GM12878 (cell line): ENCODE measurements around the gene NEK1. TPM values are rescaled to one million over a fixed set of nuclear protein-coding genes. Genes with fewer than 3 reads are reported as not detected.

Experiments used
- BCL11A ChIP-seq: IDR thresholded peaks from 2 replicates; pipeline ENCODE4 v1.6.1; 2011; ENCODE audit warnings: low read depth, low read length
- CBX5 ChIP-seq: sonication (generic); IDR thresholded peaks from 2 replicates; pipeline ENCODE4 v1.6.1; 2016; ENCODE audit warnings: low read depth, moderate library complexity, mild to moderate bottlenecking, inconsistent platforms
- CREB1 ChIP-seq: IDR thresholded peaks from 2 replicates; pipeline ENCODE4 v1.6.1; 2012; ENCODE audit warnings: low read depth, mild to moderate bottlenecking, inconsistent platforms
- CREM ChIP-seq: IDR thresholded peaks from 2 replicates; pipeline ENCODE4 v1.6.1; 2014; ENCODE audit warnings: antibody characterized with exemption, low read depth
- DPF2 ChIP-seq: fragments of 450-650 bp; IDR thresholded peaks from 2 replicates; pipeline ENCODE4 v1.6.1; 2017; ENCODE audit warnings: mild to moderate bottlenecking
- EP300 ChIP-seq, 2 experiments: fragments of 150-350 bp in 1 of 2; IDR thresholded peaks; 2 replicates each; pipeline ENCODE4 v1.6.1; 2011 to 2012; ENCODE audit warnings: low read depth in 2 of 2, low read length in 2 of 2, borderline replicate concordance in 1 of 2, improper control_type of control experiment in 1 of 2, inconsistent platforms in 1 of 2; ENCODE audit not compliant: control insufficient read depth in 1 of 2
- IKZF1 ChIP-seq: fragments of 450-650 bp; conservative IDR thresholded peaks from 2 replicates; pipeline ENCODE4 v1.6.1; 2017; ENCODE audit warnings: antibody characterized with exemption, mild to moderate bottlenecking
- IKZF2 ChIP-seq, 2 experiments: fragments of 450-650 bp; IDR thresholded peaks; 2 replicates each; pipeline ENCODE4 v1.6.1; 2017; ENCODE audit warnings: mild to moderate bottlenecking in 2 of 2, moderate library complexity in 2 of 2
- IRF4 ChIP-seq: IDR thresholded peaks from 2 replicates; pipeline ENCODE4 v1.6.1; 2011; ENCODE audit warnings: low read depth, low read length
- RELB ChIP-seq: fragments of 450-650 bp; IDR thresholded peaks from 2 replicates; pipeline ENCODE4 v1.6.1; 2017; ENCODE audit warnings: low read depth, mild to moderate bottlenecking, moderate library complexity
- SREBF1 ChIP-seq: IDR thresholded peaks from 2 replicates; pipeline ENCODE4 v1.6.1; 2012; ENCODE audit warnings: mild to moderate bottlenecking, low read length
- ZBTB33 ChIP-seq: fragments of 450-650 bp; IDR thresholded peaks from 2 replicates; pipeline ENCODE4 v1.6.1; 2017; ENCODE audit warnings: mild to moderate bottlenecking
- ZNF24 ChIP-seq: fragments of 450-650 bp; IDR thresholded peaks from 2 replicates; pipeline ENCODE4 v1.6.1; 2017; ENCODE audit warnings: antibody characterized with exemption, mild to moderate bottlenecking
- ZNF687 ChIP-seq: fragments of 450-650 bp; IDR thresholded peaks from 2 replicates; pipeline ENCODE4 v1.6.1; 2017; ENCODE audit warnings: mild to moderate bottlenecking, moderate library complexity
- polyA plus RNA-seq, 11 experiments: library from polyadenylated mRNA; depleted of rRNA in 4 of 11; unstranded in 6 of 11; stranded (reverse) in 5 of 11; fragments of >200 nt; fragmentation: Nextera tagmentation in 4 of 11; fragmentation: Illumina TruSeq in 1 of 11; extraction: Ambion mirVana in 4 of 11; extraction: Trizol in 1 of 11; gene quantifications; 1 replicate in 1 of 11; 2 replicates in 10 of 11; pipeline versions ENCODE4 v1.2.1 to v1.2.3, GENCODE V29; 2011 to 2016; ENCODE audit warnings: inconsistent platforms in 2 of 11, missing spikeins in 2 of 11, low read depth in 1 of 11
- total RNA-seq, 4 experiments: library from RNA; depleted of rRNA in 3 of 4; stranded (reverse); fragments of >200 nt in 3 of 4; fragmentation: Illumina TruSeq in 1 of 4; extraction: Trizol in 1 of 4; gene quantifications; 2 replicates each; pipeline versions ENCODE4 v1.2.1 to v1.2.3, GENCODE V29; 2013 to 2021

The NEK1 gene
- total and polyA plus RNA-seq, 10 of the 15 experiments (the other 5 are each of a cell fraction or from before 2014, with no cell fraction given) = 4.9 to 16.1 (median 7.5) TPM

- TF ChIP-seq CREB1 (no peak), ZNF687 (0 out of 2 replicates have a peak, but pooled peaks have one; percentile 24), ZBTB33 (no peak), RELB (no peak), IKZF1 (0 out of 2 replicates have a peak, but pooled peaks have one; percentile 14), SREBF1 (no peak), IRF4 (0 out of 2 replicates have a peak, but pooled peaks have one; percentile 49), EP300 (IDR thresholded peaks at IDR 0.05; ENCODE audit: borderline replicate concordance in 1 of 2, control insufficient read depth in 1 of 2, low read depth in 2 of 2, low read length in 2 of 2) (peak in 1 of 2 experiments; percentile 77; a peak in 3 of 4 replicates), ZNF24 (peak; percentile 69; the same call in 1 of the 2 replicates), DPF2 (peak; percentile 80), BCL11A (peak; percentile 48), IKZF2 (IDR thresholded peaks at IDR 0.05) (peak in 1 of 2 experiments; percentile 54; a peak in 2 of 4 replicates), CREM (0 out of 2 replicates have a peak, but pooled peaks have one; percentile 24), CBX5 (no peak)
Measured at GRCh38 chr4:169399976-169400767, 212.2 kb downstream of the NEK1 start (continued).
